Spleen (tissue), 11 donors: Measurements from ENCODE around the gene ITGA4. TPM values are rescaled to one million over a fixed set of nuclear protein-coding genes. Genes with fewer than 3 reads are reported as not detected.

Source experiments
- DNase-seq: peaks from one replicate; pipeline ENCODE4 v3.0.0-alpha.2; 2020
- H3K27ac ChIP-seq, 8 donors: fragments of 200-600 bp; sonication (generic) in 7 of 8; 1 replicate in 4 of 8; 2 replicates in 4 of 8; pipeline versions ENCODE4 v1.5.0 to v1.8.0; 2016 to 2021; ENCODE audit warnings: inconsistent platforms in 4 of 8, mild to moderate bottlenecking in 4 of 8, moderate library complexity in 1 of 8
- H3K27me3 ChIP-seq, 7 donors: fragments of 200-600 bp; sonication (generic) in 6 of 7; replicated peaks in 1 of 7; 1 replicate in 4 of 7; 2 replicates in 3 of 7; pipeline versions ENCODE4 v1.5.0 to v1.8.0; 2016 to 2021; ENCODE audit warnings: inconsistent platforms in 3 of 7, mild to moderate bottlenecking in 1 of 7
- H3K36me3 ChIP-seq, 6 donors: fragments of 200-600 bp; sonication (generic) in 5 of 6; 1 replicate in 4 of 6; 2 replicates in 2 of 6; pipeline versions ENCODE4 v1.5.0 to v1.8.0; 2016 to 2021; ENCODE audit warnings: inconsistent platforms in 2 of 6
- H3K4me1 ChIP-seq, 6 donors: fragments of 200-600 bp; sonication (generic) in 5 of 6; 1 replicate in 3 of 6; 2 replicates in 3 of 6; pipeline versions ENCODE4 v1.5.0 to v1.8.0; 2016 to 2021; ENCODE audit warnings: inconsistent platforms in 3 of 6
- H3K4me3 ChIP-seq, 8 donors: fragments of 200-600 bp; sonication (generic) in 7 of 8; 1 replicate in 4 of 8; 2 replicates in 4 of 8; pipeline versions ENCODE4 v1.5.0 to v1.8.0; 2016 to 2021; ENCODE audit warnings: inconsistent platforms in 4 of 8, mild to moderate bottlenecking in 4 of 8, moderate library complexity in 2 of 8
- H3K9me3 ChIP-seq, 8 donors: fragments of 200-600 bp; sonication (generic) in 7 of 8; 1 replicate in 4 of 8; 2 replicates in 4 of 8; pipeline versions ENCODE4 v1.5.0 to v1.8.0; 2016 to 2021; ENCODE audit warnings: inconsistent platforms in 4 of 8
- POLR2A ChIP-seq, 3 donors: fragments of 450-650 bp; IDR thresholded peaks; one replicate each; pipeline ENCODE4 v1.5.1; 2017; ENCODE audit warnings: antibody characterized with exemption in 3 of 3, mild to moderate bottlenecking in 1 of 3
- POLR2AphosphoS5 ChIP-seq, 3 donors: sonication (generic); formaldehyde crosslinking; IDR thresholded peaks; one replicate each; pipeline ENCODE4 v1.5.1; 2017; ENCODE audit warnings: antibody characterized with exemption in 3 of 3
- WGBS, 5 donors: extraction: QIAGEN DNeasy Blood & Tissue Kit in 3 of 5; methylation state at CpG; one replicate each; pipeline versions ENCODE4 v1.1.5 to v1.1.7; 2013 to 2018; 5-methylcytosine and 5-hydroxymethylcytosine counted together
- intact Hi-C: fragments of 100-400 bp; cut with DNase I; formaldehyde crosslinking; loops from one replicate; pipeline ENCODE4 v1.15.0; 2023; ENCODE audit warnings: low total_unique reads
- polyA plus RNA-seq, 3 donors: library from polyadenylated mRNA; stranded (reverse); fragments of 200-250 nt; gene quantifications; one replicate each; pipeline ENCODE4 v1.2.1, GENCODE V29; 2013
- total RNA-seq, 7 donors: library from RNA; depleted of rRNA in 3 of 7; stranded (reverse); fragments of >200 nt in 3 of 7; fragmentation: NEBNext Ultra II Directional in 4 of 7; extraction: Animal tissue kit (Norgen Biotek cat#: 25700) in 4 of 7; gene quantifications; one replicate each; pipeline versions ENCODE4 v1.1.0 to v1.2.1, GENCODE V29; 2016 to 2021
- TF ChIP-seq, protein P1 (sequence below), 11 experiments: fragments of 200-600 bp in 7 of 11; fragments of 450-650 bp in 4 of 11; sonication (generic) in 4 of 11; IDR thresholded peaks in 8 of 11; conservative IDR thresholded peaks in 3 of 11; 1 replicate in 7 of 11; 2 replicates in 4 of 11; pipeline versions ENCODE4 v1.4.0 to v1.8.0; 2016 to 2021; ENCODE audit warnings: antibody characterized with exemption in 11 of 11, inconsistent platforms in 4 of 11, mild to moderate bottlenecking in 1 of 11
- donor health status: healthy with polysubstance abuse.
- donor health status: DM: no; HTN: no; CAD: no; lungs with moderate emphysema.
- donor health status: DM: no; HTN: no; CAD: no.
- donor health status: Bipolar disorder and iron deficiency.
- donor health status: healthy.
- donor health status: DM: no; HTN: no; CAD: no.
- donor health status: DM: yes; HTN: yes; CAD: no.

ITGA4 gene
- total and polyA plus RNA-seq, 10 donors = 13.3 to 207 (median 147) TPM

DNA sequence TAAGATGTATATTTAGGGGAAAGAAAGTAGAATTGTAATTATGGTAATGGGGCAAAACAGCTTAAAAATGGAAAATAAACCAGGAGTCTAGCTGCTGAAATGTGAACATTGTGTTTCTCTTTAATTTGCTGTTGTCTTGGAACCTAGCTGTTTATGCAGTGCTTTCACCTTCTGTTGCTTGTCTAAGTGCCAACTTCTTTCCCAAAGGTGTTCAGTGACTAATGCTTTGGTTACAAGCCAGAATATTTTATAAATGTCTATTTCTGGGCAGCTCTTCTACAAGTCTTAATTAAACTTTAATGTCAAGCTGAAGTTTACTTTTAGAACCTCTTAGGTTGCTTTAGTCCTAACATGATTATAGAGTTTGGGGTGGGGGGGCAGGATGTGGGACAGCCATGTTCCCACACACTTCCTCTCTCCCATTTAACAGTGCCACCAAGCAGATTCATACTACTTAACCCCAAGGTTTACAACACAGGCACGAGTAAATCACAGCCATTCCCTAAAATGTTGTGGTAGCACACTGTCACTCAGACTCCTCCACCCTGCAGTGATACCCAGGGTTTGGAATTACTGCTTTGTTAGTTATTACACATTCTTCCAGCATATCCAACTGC lies 60.6 kb downstream of the ITGA4 start:
- H3K4me1 ChIP-seq = peaks cover 0 to 15% (median 0%) of the 10 kb centered on the region in 6 donors
- intact Hi-C loops = no loop called here
- 10 to 42% (median 20%) methylated on average over 1 of the region's 1 CpG for WGBS, 5 donors
- peaks cover 0 to 91% (median 48%) of the 10 kb centered on the region in 6 donors for H3K36me3 ChIP-seq
- no peak for DNase-seq
- no peaks in the 10 kb centered on the region for H3K9me3 ChIP-seq
- peak overlapping the region in 1 of 8 donors; percentile 47 for H3K27ac ChIP-seq
- no peaks in the 10 kb centered on the region for H3K27me3 ChIP-seq
- no peak for TF ChIP-seq POLR2AphosphoS5 (IDR thresholded peaks at IDR 0.05)
- TF ChIP-seq, protein P1, sequence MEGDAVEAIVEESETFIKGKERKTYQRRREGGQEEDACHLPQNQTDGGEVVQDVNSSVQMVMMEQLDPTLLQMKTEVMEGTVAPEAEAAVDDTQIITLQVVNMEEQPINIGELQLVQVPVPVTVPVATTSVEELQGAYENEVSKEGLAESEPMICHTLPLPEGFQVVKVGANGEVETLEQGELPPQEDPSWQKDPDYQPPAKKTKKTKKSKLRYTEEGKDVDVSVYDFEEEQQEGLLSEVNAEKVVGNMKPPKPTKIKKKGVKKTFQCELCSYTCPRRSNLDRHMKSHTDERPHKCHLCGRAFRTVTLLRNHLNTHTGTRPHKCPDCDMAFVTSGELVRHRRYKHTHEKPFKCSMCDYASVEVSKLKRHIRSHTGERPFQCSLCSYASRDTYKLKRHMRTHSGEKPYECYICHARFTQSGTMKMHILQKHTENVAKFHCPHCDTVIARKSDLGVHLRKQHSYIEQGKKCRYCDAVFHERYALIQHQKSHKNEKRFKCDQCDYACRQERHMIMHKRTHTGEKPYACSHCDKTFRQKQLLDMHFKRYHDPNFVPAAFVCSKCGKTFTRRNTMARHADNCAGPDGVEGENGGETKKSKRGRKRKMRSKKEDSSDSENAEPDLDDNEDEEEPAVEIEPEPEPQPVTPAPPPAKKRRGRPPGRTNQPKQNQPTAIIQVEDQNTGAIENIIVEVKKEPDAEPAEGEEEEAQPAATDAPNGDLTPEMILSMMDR (IDR thresholded peaks at IDR 0.05 in 8 of 11, conservative IDR thresholded peaks at IDR 0.05 in 3 of 11) = no peak
- no peak for TF ChIP-seq POLR2A (IDR thresholded peaks at IDR 0.05)
- no peak overlapping the region for H3K4me3 ChIP-seq

DNA sequence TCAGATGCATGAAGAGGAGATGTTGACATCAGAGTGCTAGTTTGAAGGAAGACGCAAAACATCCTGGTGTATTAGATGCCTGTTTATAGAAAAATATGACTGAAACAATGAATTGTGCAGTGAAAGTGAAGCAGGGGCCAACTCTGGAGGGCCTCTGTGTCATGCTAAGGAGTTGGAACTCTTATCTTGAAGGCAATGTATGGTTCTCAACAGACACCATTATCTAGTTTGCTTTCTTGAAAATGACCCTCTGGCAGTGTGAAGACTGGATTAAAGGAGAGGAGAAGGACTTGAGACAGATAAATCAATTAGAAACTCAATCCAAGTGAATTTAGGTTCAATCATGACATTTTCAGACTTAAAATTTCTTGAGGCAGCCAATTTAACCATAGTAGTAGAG lies 63.1 kb downstream of the ITGA4 start:
- DNase-seq = no peak
- TF ChIP-seq POLR2A (IDR thresholded peaks at IDR 0.05) (no peak), POLR2AphosphoS5 (IDR thresholded peaks at IDR 0.05) (no peak)
- TF ChIP-seq, protein P1 (IDR thresholded peaks at IDR 0.05 in 8 of 11, conservative IDR thresholded peaks at IDR 0.05 in 3 of 11) = no peak
- WGBS, 5 donors = 95 to 100% (median 97%) methylated on average over 1 of the region's 1 CpG
- Histone ChIP-seq H3K9me3 (no peaks in the 10 kb centered on the region), H3K36me3 (peaks cover 2 to 91% (median 55%) of the 10 kb centered on the region in 6 donors), H3K4me3 (no peak overlapping the region), H3K27me3 (no peaks in the 10 kb centered on the region), H3K27ac (no peak overlapping the region), H3K4me1 (peaks cover 0 to 15% (median 0%) of the 10 kb centered on the region in 6 donors)
- intact Hi-C loops = no loop called here

DNA sequence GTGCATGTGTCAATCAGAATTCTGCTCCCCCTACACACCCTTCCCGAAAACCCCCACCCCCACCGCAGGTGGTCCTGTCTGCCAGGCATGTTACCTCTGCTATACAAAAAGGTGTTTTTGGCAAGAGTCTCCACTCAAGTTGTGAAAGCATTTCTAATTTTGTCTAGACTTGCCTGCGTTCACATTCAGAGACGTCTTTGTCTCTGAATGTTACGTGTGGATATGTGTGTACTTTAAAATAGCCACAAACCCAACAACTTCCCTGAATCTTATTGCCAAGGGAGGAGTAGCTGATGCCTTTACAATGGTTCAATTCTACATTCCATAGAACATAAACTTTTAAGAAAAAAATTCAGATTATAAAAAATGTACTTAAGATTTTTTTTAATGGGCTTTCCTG lies 66.6 kb downstream of the ITGA4 start:
- no peaks in the 10 kb centered on the region for H3K9me3 ChIP-seq
- no peaks in the 10 kb centered on the region for H3K4me1 ChIP-seq
- H3K27me3 ChIP-seq = no peaks in the 10 kb centered on the region
- peaks cover 4 to 97% (median 80%) of the 10 kb centered on the region in 6 donors for H3K36me3 ChIP-seq
- DNase-seq = no peak
- TF ChIP-seq POLR2A (IDR thresholded peaks at IDR 0.05) (no peak), POLR2AphosphoS5 (IDR thresholded peaks at IDR 0.05) (no peak)
- TF ChIP-seq, protein P1 (IDR thresholded peaks at IDR 0.05 in 8 of 11, conservative IDR thresholded peaks at IDR 0.05 in 3 of 11) = no peak
- H3K27ac ChIP-seq = no peak overlapping the region
- intact Hi-C loops = no loop called here
- 90 to 95% (median 95%) methylated on average over 5 of the region's 5 CpGs for WGBS, 5 donors
- H3K4me3 ChIP-seq = no peak overlapping the region

DNA sequence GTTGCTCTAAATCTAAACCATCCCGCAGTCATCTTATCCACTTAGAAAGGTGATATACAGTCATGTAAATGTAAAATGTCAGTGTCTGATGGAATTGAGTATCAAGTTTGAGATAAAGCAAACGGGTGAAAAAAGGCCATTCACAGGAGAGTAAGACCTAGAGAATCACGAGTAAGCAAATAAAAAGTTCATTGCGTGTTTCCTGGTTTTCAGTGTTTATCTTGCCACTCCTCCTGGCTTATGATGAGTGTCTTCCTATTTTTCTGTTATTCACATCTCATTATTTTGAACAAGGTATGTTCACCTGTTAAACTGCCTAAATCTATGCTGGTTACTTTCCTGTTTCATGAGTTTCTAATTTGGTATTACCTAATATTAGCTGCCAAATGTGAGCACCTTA lies 68.8 kb downstream of the ITGA4 start:
- Histone ChIP-seq H3K36me3 (peaks cover 4 to 100% (median 91%) of the 10 kb centered on the region in 6 donors), H3K27ac (no peak overlapping the region), H3K27me3 (no peaks in the 10 kb centered on the region), H3K4me1 (no peaks in the 10 kb centered on the region), H3K4me3 (no peak overlapping the region), H3K9me3 (no peaks in the 10 kb centered on the region)
- WGBS, 5 donors = 81 to 95% (median 87%) methylated on average over 4 of the region's 4 CpGs
- DNase-seq = no peak
- TF ChIP-seq, protein P1 (IDR thresholded peaks at IDR 0.05 in 8 of 11, conservative IDR thresholded peaks at IDR 0.05 in 3 of 11) = no peak
- TF ChIP-seq POLR2A (IDR thresholded peaks at IDR 0.05) (no peak), POLR2AphosphoS5 (IDR thresholded peaks at IDR 0.05) (no peak)
- intact Hi-C loops = no loop called here
